Measurements from ENCODE around the gene PRKRIP1. TPM values are rescaled to one million over a fixed set of nuclear protein-coding genes. Genes with fewer than 3 reads are reported as not detected.

The PRKRIP1 gene
- total RNA-seq, 2 donors from 2014 or later = 12.9 to 19.7 TPM

DNA sequence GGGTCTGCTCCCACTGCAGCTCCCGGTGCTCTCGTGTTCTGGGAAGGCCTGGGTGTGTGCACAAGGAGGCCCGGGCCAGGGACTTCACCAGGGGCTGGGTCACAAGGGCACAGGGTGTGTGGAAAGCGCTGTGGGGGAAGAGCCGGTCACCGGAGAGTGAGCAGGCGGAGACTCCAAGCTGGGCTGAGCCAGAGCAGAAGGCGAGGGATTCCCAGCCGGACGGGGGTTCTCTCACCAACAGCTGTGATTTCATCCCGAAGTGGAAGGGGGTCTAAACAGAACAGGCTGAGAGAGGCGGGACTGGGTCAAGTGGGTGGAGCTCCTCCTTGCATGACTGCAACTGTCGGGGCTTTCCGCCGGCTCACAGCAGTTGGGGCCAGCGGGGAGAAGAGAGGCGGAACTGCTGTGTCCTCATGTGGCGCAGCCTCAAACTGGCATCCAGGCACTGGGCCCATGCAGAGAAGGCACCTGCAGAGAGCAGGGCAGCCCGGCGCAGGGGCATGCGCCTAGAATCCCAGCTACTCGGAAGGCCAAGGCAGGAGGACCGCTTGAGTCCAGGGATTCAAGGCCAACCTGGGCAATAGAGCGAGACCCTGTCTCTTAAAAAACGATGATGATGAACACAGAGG, 29.6 kb downstream of the PRKRIP1 start:
- DNase-seq (peak; percentile 36), ATAC-seq (peak; percentile 57)
- intact Hi-C loops (cut with DNase I) = no loop called here

DNA sequence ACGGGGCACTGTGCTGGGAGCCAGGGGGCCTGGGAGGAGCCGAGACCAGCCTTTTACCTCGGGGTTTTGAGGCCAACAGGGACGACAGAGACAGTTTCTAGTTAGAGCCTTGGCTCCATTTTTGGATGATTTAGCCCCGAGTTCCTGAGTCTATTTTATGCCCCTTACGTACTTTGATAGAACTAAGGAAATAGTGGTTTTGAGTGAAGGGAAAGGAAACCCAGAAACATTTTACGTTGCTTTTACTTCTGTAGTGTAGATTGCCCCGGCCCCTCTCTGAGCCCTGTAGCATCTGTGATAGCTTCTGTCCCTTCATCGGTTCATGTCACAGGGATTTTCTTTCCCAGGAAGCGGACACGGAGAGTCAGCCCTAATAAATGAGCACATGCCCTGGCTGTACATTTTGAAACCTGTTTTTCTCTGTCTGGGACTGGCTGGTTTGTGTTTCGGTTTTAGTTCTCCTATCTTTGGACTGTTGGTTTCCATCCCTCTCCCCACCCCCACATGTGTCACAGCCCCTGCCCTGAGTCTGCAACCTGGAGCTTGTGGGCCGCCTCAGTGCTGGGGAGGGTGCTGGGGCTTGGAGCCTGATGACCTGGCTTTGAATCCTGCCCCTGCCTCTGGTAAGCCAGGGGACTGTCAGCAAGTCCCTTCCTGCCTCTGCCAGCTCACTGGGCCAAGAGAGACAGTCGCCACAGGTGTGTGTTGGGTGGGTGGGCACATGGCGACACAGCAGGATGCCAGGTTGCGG, 30.3 kb downstream of the PRKRIP1 start:
- ATAC-seq (peak; percentile 29 to 31), DNase-seq (no peak)
- intact Hi-C loops (cut with DNase I) = no loop called here

DNA sequence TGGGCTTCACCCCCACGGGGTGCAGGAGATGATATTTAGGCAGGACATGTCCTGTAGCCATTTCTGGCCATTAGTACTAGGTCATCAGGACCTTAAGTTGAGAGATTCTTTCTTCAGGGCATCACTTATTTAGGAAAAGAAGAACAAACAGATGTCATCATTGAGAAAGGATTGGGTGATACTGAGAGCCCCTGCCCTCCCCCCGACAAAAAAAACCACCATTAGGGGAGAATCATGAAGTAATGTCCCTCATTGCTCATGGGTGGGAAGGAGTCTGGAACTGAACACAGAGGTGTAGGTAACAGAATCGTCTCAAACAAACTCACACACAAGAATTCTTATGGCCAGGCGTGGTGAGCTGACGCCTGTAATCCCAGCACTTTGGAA, 30.8 kb downstream of the PRKRIP1 start:
- DNase-seq (no peak), ATAC-seq (no peak)
- intact Hi-C loops (cut with DNase I) = no loop called here

DNA sequence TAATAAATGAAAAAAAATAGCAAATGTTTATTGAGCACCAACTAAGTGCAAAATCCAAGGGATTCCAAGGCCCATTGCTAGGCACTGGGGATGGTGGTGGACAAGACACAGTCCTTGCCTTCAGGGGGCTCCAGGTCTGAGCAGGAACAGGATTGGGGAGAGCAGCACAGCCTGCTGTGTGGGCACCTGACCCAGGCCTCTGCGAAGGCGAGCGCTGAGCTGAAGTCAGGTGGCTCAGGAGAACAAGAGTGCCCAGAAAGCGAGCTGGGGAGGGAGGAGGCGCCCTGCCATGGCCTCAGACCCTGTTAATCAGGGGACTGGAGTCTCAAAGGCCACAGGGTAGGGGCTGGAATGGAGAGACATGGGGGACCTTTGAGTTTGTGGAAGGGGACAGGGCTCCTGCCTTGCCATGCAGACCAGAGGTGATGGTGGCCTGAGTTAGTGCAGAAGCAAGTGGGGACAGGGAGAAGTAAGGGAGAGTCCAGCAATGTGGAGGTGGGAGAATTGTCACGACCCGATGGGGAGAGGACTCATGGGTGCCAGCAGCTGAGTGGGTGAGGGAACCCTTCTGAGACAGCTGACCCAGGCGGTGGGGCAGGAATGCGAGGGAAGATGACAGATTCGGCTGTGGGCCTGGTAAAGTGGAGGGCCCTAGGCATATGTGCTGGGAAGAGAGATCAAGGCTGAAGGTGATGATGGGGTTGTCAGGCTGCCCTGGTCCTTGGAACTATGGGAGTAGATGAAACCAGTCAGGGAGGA, 33.2 kb downstream of the PRKRIP1 start:
- no peak for ATAC-seq
- intact Hi-C loops (cut with DNase I) = no loop called here
- no peak for DNase-seq

DNA sequence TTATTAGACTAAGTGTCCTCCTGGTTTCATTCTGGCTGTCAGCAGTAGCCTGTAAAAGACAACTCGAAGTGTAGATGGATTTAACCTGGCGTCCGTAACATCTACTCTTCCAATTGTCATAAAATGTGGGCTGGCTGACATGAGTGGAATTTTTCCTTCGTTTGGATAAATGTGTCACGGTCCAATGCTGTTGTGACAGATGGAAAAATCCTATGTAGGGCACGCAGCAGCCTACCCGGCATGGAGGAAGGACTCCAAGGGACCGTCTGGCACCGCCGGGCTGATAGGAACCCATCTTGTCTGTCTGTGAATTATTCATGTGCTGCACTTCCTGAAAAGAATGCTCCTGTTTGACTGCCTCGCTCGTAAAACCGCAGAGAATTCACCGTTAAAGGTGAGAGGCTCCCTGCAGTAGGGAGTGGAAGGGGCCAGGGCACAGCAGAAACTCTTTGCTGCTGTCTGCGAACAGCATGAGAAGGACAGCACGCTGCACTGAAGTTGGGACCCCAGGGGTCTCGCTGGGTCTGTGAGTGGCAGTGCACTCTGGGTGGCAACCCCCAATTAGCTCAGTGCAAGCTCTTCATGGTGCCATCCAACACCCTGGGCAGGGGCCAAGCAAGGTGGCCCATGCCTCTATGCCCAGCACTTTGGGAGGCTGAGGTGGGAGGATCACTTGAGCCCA, 35.6 kb downstream of the PRKRIP1 start:
- no peak for ATAC-seq
- DNase-seq = no peak
- intact Hi-C loops (cut with DNase I) = no loop called here

DNA sequence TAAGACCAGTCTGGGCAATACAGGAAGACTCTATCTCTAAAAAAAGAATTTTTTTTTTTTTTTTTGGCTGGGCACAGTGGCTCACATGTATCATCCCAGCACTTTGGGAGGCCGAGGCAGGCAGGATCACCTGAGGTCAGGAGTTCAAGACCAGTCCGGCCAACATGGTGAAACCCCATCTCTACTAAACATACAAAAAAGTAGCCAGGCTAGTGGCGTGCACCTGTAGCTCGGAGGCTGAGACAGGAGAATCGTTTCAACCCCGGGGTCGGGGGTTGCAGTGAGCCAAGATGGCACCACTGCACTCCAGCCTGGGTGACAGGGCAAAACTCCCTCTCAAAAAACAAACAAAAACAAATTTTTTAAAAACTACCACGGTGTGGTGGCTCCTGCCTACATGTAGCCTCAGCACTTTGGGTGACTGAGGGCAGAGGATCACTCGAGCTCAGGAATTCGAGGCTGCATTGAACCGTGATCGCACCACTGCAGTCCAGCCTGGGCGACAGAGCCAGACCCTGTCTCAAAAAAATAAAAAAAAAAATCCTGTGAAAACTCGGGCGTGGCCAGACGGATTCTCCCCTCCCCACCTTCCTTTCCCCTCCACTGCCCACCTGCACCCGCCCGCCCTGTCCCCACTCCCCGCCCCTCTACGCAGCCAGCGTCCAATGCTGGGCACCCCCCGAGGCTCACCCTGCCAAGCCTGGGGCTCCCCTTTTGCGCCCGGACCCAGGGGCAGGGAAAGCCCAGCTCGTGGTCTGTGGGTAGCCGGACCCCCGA, 36.5 kb downstream of the PRKRIP1 start:
- peak; percentile 19 to 32 for ATAC-seq
- DNase-seq = no peak
- intact Hi-C loops (cut with DNase I) = no loop called here

DNA sequence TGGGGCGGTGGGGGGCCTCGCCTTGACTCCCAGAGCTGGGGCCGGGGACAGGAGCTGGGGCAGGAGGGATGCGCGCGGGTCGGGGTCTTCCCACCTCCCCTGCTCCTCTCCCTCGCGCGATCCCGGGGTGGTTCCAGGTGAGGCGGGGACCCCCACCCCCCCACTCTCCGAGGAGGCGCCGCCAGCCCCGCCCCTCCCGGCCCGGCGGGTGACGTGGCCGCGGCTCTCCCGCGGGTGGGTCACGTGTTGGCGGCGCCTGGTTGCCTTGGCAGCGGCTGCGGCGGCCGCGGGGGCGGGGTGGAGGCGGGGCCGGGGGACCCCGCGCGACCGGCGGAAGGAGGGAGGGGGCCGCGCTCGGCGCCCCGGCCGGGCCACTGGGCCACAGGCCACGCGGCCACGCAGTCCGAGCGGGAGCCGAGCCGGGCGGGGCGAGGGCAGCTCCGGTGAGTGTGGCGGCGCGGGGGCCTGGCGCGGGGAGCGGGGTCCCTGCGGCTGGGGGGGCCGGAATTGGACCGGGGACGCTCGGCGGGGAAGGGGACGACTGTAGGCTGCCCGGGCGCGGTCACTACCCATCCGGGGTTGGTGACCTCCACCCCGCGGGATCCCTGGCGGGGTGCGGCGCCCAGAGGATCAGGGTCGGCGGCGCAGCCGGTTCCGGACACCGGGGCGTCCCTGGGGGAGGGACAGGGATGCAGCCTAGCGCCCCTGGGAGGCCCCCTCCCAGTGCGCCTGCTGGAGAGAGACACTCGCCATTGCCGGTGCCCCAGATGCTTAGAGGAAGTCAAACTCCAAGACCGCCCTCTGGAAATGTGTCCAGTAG, 37.3 kb downstream of the PRKRIP1 start, which contains the start of gene ORAI2:
Gene ORAI2, plus strand, starts transcription at position 357 of the 820 bp plus-strand sequence. CDS start 5,382 bp downstream, outside the sequence.
- intact Hi-C loops (cut with DNase I) = no loop called here
- DNase-seq = peak; percentile 88
- ATAC-seq = peak; percentile 87 to 93

DNA sequence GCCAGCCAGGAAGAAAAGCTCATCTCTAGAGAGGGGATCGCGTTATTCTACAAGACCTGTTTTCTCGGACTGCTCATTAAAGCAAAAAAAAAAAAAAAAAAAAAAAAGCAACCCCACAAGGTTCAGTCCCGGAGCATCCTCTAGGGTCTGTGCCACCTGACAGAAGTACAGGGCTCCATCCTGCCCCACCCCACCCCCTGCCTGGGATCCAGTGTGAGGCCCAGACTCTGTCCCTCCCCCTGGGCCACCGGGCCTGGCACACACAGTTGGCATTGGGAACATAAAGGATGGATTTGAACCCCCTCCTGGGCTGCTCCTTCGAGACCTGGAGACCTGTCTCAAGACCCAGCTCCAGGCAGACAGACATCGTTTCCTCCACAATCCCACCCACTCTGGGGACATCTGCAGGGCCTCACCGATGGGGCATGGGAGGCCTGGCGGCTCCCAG, 37.9 kb downstream of the PRKRIP1 start:
- DNase-seq (no peak), ATAC-seq (peak; percentile 3 to 8)
- intact Hi-C loops (cut with DNase I) = no loop called here

DNA sequence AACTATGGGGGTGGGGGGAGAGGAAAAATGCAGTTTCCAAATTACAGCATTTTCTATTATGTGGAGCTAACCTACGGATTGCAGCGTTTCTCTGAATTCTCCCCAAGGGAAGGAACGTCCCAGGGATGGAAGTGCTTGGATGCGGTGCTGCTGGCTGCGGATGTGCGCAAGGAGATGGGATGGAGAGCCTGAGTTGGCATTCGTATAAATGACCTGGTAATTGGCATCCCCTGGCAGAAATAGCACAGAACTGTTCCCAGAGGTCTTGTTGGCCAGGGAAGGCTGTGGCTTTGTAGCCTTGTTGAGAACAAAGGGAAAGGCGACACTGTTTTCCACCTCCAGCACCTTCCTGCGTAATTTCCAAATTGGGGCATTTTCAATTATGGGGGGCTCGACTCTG, 40.0 kb downstream of the PRKRIP1 start:
- DNase-seq = no peak
- intact Hi-C loops (cut with DNase I) = no loop called here
- no peak for ATAC-seq

DNA sequence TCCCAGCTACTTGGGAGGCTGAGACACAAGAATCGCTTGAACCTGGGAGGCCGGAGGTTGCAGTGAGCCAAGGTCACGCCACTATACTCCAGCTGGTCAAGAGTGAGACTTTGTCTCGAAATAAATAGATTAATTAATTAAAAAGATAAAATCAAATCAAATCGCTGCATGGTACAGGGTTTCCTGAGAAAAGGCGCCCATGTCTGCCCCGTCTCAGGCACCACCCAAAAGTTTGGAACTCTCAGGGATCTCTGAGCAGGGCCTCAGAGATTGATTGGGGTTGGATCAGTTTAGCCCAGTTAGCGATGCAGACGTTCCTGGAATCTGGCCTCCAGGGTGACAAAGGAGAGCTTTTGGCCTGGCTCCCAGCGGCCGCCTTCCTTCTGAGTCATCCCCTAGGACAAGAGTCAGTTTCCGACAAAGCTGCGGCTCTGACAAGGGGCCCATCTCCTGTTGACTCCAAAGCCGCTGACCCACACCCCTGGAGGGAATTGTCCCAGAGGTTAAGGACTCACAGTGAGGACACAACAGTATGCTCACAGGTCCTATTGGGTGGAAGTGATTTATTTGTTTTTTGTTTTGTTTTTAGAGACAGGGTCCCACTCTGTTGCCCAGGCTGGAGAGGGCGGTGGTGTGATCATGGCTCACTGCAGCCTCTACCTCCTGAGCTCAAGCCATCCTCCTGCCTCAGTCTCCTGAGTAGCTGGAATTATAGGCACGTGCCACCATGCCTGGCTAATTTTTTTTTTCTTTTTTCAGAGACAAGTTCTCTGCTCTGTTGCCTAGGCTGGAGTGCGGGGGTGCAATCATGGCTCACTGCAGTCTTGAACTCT, 44.0 kb downstream of the PRKRIP1 start:
- DNase-seq = peak; percentile 75
- intact Hi-C loops (cut with DNase I) = no loop called here
- peak; percentile 70 to 75 for ATAC-seq

DNA sequence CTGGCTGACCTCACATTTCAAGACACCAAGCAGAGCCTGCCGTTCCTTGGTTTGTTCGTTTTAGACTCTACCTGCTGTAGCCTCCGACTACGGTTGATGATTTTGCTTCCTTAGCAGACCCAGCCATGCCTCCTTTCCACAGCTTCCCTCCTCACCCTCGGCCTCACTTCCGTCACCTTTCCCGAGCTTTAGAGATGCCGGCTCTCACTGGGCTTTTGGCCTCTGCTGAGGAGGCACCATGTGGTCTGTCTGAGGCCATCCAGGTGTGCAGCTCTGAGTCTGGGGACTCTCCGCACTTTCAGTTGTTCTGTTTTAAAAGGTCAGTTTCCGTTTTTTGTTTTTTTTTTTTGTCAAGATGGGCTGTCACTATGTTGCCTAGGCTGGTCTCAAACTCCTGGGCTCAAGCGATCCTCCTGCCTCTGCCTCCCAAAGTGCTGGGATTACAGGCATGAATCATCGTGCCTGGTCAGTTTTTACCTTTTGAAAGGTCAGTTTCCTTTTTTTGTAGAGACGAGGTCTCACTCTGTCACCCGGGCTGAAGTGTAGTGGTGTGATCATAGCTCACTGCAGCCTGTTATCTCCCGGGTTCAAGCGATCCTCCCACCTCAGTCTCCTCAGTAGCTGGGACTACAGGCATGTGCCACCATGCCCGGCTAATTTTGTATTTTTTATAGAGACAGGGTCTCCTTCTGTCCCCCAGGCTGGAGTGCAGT, 49.0 kb downstream of the PRKRIP1 start:
- ATAC-seq (no peak), DNase-seq (no peak)
- intact Hi-C loops (cut with DNase I) = no loop called here

DNA sequence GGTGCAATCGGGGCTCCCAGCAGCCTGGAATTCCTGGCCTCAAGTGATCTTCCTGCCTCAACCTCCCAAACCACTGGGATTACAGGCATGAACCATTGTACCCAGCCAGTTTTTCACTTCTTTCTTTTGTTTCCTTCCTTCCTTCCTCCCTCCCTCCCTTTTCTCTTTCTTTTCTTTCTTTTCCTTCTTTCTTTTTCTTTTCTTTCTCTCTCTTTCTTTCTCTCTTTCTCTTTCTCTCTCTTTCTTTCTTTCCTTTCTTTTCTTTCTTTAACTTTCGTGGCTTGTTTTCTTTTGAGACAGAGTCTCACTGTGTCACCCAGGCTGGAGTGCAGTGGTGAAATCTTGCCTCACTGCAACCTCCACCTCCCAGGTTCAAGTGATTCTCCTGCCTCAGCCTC, 49.5 kb downstream of the PRKRIP1 start:
- intact Hi-C loops (cut with DNase I) = no loop called here
- DNase-seq (no peak), ATAC-seq (no peak)

DNA sequence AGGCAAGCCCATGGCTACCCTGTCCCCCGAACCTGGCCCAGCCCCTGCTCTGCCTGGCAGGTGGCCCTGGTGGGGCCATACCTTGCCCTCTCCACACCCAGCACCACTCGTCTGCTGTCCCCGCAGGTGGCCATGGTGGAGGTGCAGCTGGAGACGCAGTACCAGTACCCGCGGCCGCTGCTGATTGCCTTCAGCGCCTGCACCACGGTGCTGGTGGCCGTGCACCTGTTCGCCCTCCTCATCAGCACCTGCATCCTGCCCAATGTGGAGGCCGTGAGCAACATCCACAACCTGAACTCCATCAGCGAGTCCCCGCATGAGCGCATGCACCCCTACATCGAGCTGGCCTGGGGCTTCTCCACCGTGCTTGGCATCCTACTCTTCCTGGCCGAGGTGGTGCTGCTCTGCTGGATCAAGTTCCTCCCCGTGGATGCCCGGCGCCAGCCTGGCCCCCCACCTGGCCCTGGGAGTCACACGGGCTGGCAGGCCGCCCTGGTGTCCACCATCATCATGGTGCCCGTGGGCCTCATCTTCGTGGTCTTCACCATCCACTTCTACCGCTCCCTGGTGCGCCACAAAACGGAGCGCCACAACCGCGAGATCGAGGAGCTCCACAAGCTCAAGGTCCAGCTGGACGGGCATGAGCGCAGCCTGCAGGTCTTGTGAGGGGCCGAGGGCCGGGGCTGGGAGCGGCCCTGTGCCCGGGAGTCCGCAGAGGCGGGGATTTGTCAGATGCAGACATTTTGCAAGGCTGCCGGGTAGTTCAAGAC, 50.4 kb downstream of the PRKRIP1 start:
- intact Hi-C loops (cut with DNase I) = no loop called here
- ATAC-seq (no peak), DNase-seq (no peak)

DNA sequence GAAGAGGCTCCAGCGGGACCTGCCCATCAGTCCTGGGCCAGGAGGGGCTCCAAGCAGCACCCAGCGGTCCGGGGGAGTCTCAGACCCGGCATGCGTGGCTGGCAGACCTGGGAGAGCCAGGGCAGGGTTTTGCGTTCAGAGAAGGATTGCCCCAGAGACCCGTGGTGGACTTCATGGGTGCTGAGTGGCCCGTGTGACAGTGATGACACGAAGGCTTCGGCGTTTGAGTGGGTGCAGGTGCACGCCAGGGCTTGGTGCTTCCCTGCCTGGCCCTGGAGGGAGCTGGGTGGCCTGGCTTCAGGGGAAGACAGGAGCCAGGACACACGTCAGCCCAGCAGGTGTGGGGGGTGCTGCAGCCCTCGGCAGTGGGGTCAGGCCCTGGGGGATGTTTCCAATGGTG, 51.1 kb downstream of the PRKRIP1 start:
- intact Hi-C loops (cut with DNase I) = no loop called here
- no peak for DNase-seq
- no peak for ATAC-seq

DNA sequence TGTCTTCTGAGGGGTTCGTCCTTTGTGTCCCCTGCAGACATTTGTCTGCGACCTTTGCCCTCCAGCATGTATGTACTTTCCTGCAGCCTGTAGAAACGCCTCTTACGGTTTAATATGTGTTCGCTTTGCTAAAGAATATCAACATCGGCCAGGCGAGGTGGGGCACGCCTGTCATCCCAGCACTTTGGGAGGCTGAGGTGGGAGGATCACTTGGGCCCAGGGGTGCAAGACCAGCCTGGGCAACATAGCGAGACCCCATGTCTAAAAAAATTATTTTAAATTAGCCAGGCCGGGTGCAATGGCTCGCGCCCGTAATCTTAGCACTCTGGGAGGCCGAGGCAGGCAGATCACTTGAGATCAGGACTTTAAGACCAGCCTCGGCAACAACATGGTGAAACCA, 53.0 kb downstream of the PRKRIP1 start:
- no peak for ATAC-seq
- no peak for DNase-seq
- intact Hi-C loops (cut with DNase I) = no loop called here

DNA sequence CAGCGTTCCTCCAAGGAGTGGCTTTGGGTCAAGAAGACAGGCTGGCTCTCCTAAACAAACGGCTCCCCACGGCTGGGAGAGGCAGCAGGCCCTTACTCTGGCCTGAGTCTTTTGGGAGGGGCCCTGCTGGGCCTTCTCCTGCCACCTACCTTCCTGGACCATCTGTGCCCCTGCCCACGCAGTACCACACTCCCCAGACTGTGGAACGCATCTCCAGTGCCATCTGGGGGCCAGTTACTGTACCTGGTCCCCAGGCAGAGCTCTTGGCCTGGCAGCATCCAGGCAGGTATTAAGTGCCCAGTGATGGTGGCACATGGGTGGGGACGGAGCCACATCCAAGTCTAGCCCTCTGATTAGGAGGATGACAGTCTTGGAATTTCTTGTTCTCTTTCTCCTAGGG, 54.1 kb downstream of the PRKRIP1 start:
- no peak for DNase-seq
- intact Hi-C loops (cut with DNase I) = no loop called here
- no peak for ATAC-seq

All from left cardiac atrium (tissue), 4 donors.